HL-60 (cell line): Measurements from ENCODE around the gene FOXD1.
"Not testable (repeated sequence)": the region's sequence is repeated elsewhere in the genome, so short reads cannot be mapped to it uniquely, and the experiment has no call there.

Source experiments
- DNase-seq, 2 experiments: peaks; one replicate each; pipeline ENCODE4 v3.0.0-alpha.2; 2010 to 2020; ENCODE audit warnings: low read depth in 1 of 2, low spot score in 1 of 2
- H3K27ac ChIP-seq: fragments of 250-450 bp; sonication (Bioruptor Pico); replicated peaks from 2 replicates; pipeline ENCODE4 v1.5.1; 2020; ENCODE audit warnings: mild to moderate bottlenecking, moderate library complexity
- H3K27me3 ChIP-seq: fragments of 250-450 bp; sonication (Bioruptor Pico); 2 replicates; pipeline ENCODE4 v1.5.1; 2021; ENCODE audit warnings: mild to moderate bottlenecking, moderate library complexity; ENCODE audit not compliant: insufficient read depth, poor library complexity, severe bottlenecking
- H3K4me3 ChIP-seq: replicated peaks from 2 replicates; pipeline ENCODE4 v1.5.1; 2011; ENCODE audit warnings: mild to moderate bottlenecking, control low read depth, low read length; ENCODE audit not compliant: insufficient read depth
- CTCF ChIP-seq: IDR thresholded peaks from one replicate; pipeline ENCODE4 v1.5.1; 2011; ENCODE audit warnings: low read length, control low read depth, inconsistent platforms; ENCODE audit not compliant: insufficient read depth
- GABPA ChIP-seq: IDR thresholded peaks from 2 replicates; pipeline ENCODE4 v1.6.1; 2012; ENCODE audit warnings: low read depth
- POLR2AphosphoS5 ChIP-seq: IDR thresholded peaks from 2 replicates; pipeline ENCODE4 v1.6.1; 2012; ENCODE audit warnings: low read depth
- REST ChIP-seq: IDR thresholded peaks from 2 replicates; pipeline ENCODE4 v1.6.1; 2012; ENCODE audit warnings: low read depth; ENCODE audit not compliant: insufficient replicate concordance
- SPI1 ChIP-seq: IDR thresholded peaks from 2 replicates; pipeline ENCODE4 v1.6.1; 2012; ENCODE audit warnings: low read depth, mild to moderate bottlenecking, borderline replicate concordance

FOXD1 gene

GRCh38 chr5:73491155-73491554 lies 42.6 kb upstream of the FOXD1 start:
- Histone ChIP-seq H3K27ac (no peak overlapping the region), H3K4me3 (no peak overlapping the region), H3K27me3 (no peaks in the 10 kb centered on the region)
- TF ChIP-seq REST, result no peak
- TF ChIP-seq GABPA, result no peak
- no peak for TF ChIP-seq POLR2AphosphoS5
- TF ChIP-seq SPI1, result no peak
- TF ChIP-seq CTCF, result no peak
- no peak for DNase-seq

GRCh38 chr5:73490088-73490487 lies 41.5 kb upstream of the FOXD1 start:
- DNase-seq, result no peak
- no peak for TF ChIP-seq REST
- Histone ChIP-seq H3K27me3 (no peaks in the 10 kb centered on the region), H3K4me3 (no peak overlapping the region), H3K27ac (no peak overlapping the region)

- H3K27ac ChIP-seq, result no peak overlapping the region
- TF ChIP-seq REST (no peak), GABPA (no peak), SPI1 (no peak), CTCF (no peak)
Measured at GRCh38 chr5:73488806-73489205, 40.2 kb upstream of the FOXD1 start.

GRCh38 chr5:73487815-73488214 lies 39.2 kb upstream of the FOXD1 start:
- DNase-seq, result no peak
- TF ChIP-seq SPI1, result no peak
- TF ChIP-seq CTCF, result no peak
- no peak for TF ChIP-seq GABPA
- no peak for TF ChIP-seq REST
- no peak for TF ChIP-seq POLR2AphosphoS5
- Histone ChIP-seq H3K27ac (no peak overlapping the region), H3K27me3 (no peaks in the 10 kb centered on the region), H3K4me3 (no peak overlapping the region)

More at GRCh38 chr5:73488806-73489205, 40.2 kb upstream of the FOXD1 start:
- no peak for DNase-seq
- Histone ChIP-seq H3K27me3 (no peaks in the 10 kb centered on the region), H3K4me3 (no peak overlapping the region)

GRCh38 chr5:73487257-73487656 lies 38.7 kb upstream of the FOXD1 start:
- not testable (repeated sequence) for DNase-seq, H3K27me3 ChIP-seq, H3K27ac ChIP-seq, H3K4me3 ChIP-seq
